GM18498 (cell line): ENCODE results near the gene WDR41.
"Not testable (repeated sequence)": the region's sequence is repeated elsewhere in the genome, so short reads cannot be mapped to it uniquely, and the experiment has no call there.

Experiments
- ATAC-seq: cut with Tn5 transposase; IDR thresholded peaks from one replicate; pipeline ENCODE4 v1.9.1; 2021; ENCODE audit warnings: mild to moderate bottlenecking, moderate library complexity; ENCODE audit not compliant: unreplicated experiment

WDR41 gene, protein sequence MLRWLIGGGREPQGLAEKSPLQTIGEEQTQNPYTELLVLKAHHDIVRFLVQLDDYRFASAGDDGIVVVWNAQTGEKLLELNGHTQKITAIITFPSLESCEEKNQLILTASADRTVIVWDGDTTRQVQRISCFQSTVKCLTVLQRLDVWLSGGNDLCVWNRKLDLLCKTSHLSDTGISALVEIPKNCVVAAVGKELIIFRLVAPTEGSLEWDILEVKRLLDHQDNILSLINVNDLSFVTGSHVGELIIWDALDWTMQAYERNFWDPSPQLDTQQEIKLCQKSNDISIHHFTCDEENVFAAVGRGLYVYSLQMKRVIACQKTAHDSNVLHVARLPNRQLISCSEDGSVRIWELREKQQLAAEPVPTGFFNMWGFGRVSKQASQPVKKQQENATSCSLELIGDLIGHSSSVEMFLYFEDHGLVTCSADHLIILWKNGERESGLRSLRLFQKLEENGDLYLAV

DNA sequence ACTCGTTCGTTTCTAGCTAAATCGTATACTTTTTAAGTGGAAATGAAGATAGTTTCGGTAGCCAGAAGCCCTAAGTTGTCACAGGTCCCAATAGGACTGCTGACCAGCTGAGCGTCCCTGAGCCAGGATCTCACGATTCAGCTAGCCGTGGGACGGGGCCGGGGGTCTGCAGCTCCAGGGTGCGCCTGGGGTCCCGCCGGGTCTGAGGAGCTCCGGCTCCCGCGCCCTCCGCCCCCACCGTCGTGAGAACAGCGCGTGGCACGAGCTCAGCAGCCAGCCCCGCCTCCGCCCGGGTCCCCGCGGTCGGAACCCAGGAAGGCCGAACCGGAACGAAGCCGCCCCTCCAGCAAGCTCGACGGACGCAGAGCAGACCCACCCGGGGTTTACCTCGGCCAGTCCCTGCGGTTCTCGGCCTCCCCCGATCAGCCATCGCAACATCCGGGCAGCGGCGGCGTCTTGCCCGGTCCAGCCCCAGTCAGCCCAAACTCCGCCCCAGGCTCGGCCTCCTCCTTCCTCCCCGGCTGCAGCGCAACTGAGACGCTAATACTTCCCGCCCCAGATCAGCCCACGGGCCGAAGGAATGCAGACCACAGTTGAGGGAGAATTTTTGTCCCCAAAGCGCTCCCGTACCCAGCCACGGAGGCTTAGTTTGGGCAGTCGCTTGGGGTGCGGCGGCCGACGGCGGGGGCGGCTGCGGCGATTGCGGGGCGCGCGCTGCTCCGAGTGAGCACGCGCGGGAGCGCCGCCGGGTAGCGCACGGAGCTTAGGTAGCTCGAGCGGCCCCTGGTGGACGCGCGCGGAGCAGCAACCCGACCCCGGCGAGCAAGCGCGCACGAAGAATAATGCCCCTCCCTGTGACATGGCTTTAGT lies at the start of gene WDR41:
TSS of gene WDR41 (minus strand) at position 534 of the 870 bp plus-strand sequence. CDS start at position 438, 96 bp downstream.
- ATAC-seq: peak; percentile 89

DNA sequence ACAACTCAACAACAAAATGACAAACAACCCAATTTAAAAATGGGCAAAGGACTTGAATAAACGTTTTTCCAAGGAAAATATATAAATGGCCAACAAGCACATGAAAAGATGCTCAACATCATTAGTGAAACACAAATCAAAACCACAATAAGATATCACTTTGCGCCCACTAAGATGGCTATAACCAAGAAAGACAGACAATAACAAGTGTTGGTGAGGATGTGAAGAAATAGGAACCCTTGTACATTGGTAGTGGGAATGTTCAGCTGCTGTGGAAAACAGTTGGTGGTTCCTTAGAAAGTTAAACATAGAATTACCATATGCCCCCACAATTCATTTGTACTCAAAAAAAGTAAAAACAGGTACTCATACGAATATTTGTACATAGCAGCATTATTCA lies 39.2 kb upstream of the WDR41 start:
- no peak for ATAC-seq

GRCh38 chr5:77518304-77518703 lies 26.2 kb upstream of the WDR41 start:
- no peak for ATAC-seq

DNA sequence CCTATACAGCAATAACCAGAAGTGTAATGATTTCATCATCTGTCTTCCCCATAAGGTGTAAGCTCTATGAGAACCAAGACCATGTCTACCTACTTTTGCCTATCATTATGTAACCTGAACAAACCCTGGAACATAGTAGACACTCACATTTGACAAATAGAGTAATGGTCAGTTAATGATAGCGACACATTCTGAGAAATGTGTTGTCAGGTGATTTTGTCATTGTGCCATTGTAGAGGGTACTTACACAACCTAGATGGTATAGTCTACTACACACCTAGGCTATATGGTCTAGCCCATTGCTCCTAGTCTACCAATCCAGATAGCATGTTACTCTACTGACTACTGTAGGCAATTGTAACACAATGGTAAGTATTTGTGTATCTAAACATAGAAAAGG lies 22.3 kb upstream of the WDR41 start:
- no peak for ATAC-seq

DNA sequence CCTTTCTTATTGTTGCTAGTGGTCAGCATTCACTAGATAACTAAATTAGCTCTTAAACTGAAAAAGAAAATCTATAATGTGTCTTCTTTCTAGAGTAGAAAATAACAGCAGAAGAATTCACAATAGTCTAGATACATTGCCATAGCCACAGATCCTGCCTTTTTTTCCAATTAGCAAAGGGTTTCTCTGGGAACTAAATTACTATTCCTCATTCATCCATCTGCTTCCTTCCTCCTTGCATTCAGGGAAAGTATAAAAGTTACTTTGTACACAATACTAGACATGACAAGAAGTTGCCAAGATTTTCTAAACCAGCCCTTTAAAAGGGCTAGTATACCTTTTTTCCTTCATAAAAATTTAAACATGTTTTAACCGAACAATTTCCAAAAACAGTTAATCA lies 21.2 kb upstream of the WDR41 start:
- ATAC-seq: no peak

- ATAC-seq: not testable (repeated sequence)
Measured at GRCh38 chr5:77501132-77501531, 9.0 kb upstream of the WDR41 start.

- no peak for ATAC-seq
Measured at GRCh38 chr5:77499973-77500372, 7.9 kb upstream of the WDR41 start.

GRCh38 chr5:77499441-77499840 lies 7.3 kb upstream of the WDR41 start:
- ATAC-seq: no peak

DNA sequence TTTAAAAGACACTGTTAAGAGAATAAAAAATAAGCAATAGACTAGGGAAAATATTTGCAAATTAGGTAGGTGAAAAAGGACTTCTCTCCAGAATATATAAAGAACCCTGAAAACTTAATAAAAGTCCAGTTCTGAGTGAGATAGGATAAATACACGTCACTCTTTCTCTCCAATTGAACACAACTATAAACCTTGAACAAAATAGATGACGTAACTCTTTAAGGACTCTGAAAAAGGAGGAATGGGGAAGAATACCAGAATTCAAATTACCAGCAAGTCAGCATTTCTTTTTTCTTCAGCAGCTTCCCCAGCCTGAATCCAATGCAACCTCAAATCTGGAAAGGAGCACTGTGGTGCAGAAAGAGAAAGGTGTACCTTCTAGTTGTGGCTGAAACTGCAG lies 6.8 kb upstream of the WDR41 start:
- ATAC-seq: no peak

DNA sequence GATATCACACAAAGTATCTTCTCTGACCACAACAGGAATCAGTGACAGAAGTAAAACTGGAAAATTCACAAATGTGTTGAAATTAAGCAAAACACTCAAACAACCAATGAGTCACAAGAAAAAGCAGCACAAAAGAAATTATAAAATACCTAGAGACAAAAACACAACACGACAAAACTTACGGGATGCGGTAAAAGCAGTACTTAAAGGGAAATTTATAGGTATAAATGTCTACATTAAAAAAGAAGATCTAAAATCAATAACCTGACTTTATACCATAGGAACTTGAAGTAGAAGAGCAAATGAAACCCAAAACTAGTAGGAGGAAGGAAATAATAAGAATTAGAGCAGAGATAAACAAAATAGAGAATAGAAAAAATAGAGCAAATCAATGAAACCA lies 2.8 kb upstream of the WDR41 start:
- no peak for ATAC-seq

- peak; percentile 16 for ATAC-seq
Measured at GRCh38 chr5:77492653-77493000, 511 bp upstream of the WDR41 start.

GRCh38 chr5:77490741-77491344 lies 1.3 kb downstream of the WDR41 start:
- not testable (repeated sequence) for ATAC-seq

- ATAC-seq: no peak
Measured at GRCh38 chr5:77486344-77486962, 5.7 kb downstream of the WDR41 start.

DNA sequence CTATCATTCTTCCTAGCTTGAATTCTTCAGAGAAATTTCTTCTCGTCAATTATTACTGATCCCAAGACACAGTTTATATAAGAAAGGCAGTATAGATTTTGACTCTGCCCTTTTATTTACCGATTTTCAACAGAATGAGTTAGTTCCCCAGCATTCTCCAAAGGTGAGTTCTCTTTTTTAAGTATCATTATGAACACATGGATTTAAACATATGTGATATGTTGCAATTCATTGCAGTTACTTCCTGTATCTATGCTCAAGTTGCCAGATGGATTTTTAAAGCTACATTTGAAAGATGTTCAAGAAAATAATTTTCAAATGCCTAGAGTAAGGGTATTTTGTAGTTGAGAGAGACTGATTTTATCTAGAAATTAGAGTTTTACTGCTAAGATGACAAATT lies 8.4 kb downstream of the WDR41 start:
- ATAC-seq: no peak

DNA sequence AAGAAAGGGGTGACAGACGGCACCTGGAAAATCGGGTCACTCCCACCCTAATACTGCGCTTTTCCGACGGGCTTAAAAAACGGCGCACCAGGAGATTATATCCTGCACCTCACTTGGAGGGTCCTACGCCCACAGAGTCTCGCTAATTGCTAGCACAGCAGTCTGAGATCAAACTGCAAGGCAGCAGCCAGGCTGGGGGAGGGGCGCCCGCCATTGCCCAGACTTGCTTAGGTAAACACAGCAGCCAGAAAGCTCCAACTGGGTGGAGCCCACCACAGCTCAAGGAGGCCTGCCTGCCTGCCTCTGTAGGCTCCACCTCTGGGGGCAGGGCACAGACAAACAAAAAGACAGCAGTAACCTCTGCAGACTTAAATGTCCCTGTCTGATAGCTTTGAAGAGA lies 17.1 kb downstream of the WDR41 start:
- ATAC-seq: not testable (repeated sequence)

- not testable (repeated sequence) for ATAC-seq
Measured at GRCh38 chr5:77468875-77469274, 23.2 kb downstream of the WDR41 start.

DNA sequence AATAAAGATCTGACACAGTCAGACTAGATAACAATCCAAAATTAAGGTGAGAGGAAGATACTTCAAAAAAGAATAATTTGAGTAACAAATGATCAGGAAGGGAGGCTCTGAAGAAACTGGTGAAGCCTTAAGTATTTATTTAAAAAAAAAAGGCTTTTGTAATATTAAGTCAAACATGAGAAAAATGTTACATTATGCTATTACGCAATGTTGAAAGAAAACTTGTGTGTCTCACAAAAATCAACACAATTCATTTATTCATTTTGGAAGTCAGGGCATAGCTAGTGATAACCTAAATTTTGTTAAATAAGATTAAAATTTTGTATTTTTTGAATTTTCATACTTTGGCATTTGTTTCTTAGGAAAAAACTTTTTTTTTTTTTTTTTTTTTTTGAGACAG lies 28.2 kb downstream of the WDR41 start:
- no peak for ATAC-seq

- no peak for ATAC-seq
Measured at GRCh38 chr5:77461287-77461686, 30.8 kb downstream of the WDR41 start.

GRCh38 chr5:77454123-77454522 lies 38.0 kb downstream of the WDR41 start:
- ATAC-seq: no peak

GRCh38 chr5:77452351-77452750 lies 39.8 kb downstream of the WDR41 start:
- ATAC-seq: no peak

DNA sequence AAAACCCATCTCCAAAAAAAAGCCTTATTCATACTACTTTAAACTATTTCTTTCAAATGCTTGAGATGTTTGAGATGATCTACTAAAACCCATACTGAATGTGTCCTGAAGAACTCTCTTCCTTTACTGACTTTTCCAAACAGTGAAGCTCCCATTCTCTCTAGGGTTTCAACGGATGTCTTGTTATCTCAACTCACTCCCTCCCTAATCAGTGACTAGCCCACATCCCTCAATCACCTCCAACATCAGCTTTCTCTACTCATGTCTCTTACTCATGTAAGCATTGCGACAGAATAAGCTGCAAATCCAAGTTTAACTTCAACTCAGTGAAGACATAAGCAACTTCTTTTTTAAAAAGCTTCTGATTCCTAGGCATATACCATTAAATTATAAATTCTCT lies 42.1 kb downstream of the WDR41 start:
- no peak for ATAC-seq
